ENCODE results near the gene TBC1D28.
"Not testable (repeated sequence)": the region's sequence is repeated elsewhere in the genome, so short reads cannot be mapped to it uniquely, and the experiment has no call there.

The TBC1D28 gene

DNA sequence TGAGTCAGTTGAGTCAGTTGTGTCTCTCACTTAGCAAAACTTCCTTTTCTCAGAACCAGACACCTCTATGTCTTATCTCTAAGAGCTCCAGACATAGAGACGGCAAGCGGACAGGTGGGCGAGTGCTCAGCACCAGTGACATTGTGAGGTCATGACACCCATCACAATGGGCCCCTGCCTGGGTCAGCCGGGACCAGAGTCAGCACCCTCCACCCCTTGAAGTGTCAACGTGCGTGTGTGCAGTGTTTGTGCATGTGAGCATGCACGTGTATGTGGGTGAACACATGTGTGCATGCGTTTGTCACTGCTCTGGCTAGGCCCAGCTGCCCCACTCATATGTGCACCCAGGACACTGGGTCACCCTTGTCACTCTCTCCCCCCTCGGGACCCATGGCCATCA lies at the start of gene TBC1D28:
Gene TBC1D28, minus strand, starts transcription at position 101 of the 400 bp plus-strand sequence. CDS start 3,039 bp downstream, outside the sequence.
- DNase-seq (ENCODE audit: low read depth): not testable (repeated sequence)

GRCh38 chr17:18682668-18683067 lies 38.5 kb upstream of the TBC1D28 start:
- DNase-seq (ENCODE audit: low read depth): not testable (repeated sequence)

DNA sequence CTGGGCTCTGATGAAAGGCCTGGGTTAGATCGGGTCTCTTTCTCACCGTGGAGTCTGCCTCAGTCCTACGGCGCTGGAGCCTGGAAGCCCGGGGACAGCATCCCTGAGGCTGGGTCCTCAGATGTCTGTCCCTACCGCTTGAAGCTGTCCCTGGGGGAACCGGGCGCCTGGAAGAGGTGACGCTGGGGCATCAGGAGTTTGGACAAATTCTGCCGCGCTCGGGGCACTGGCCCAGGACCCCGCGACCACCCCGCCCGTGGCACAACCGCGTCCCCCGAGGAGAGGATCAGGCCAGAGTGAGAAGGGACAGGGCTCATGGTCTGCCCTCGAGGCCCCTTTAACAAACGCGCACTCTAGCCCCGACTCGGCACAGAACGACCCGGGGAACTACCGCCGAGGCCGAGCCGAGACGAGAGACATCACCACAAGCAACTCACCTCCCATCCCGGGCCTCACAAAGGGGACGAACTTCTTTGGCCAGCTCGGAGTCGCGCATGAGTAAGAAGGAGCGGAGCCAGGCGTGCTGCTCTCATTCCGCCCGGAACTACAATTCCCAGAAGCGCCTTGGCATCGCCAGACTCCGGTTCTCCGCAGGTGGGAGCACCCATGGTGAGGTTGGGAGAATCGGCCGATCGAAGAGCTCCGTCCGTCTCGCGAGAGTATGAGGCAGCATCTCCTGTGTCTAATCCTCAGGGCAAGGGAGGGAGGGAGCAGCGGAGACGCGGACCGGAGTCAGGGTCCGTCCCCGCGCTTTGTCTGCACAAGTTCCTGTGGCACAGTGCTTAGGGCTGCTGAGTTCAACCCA lies 37.8 kb upstream of the TBC1D28 start, which contains the start of gene FOXO3B:
Gene FOXO3B, minus strand, starts transcription at position 548 of the 805 bp plus-strand sequence. CDS start 663 bp downstream, outside the sequence.
- DNase-seq (ENCODE audit: low read depth): peak; percentile 55

- not testable (repeated sequence) for DNase-seq (ENCODE audit: low read depth)
Observed at GRCh38 chr17:18677381-18677780, 33.2 kb upstream of the TBC1D28 start.

- not testable (repeated sequence) for DNase-seq (ENCODE audit: low read depth)
Observed at GRCh38 chr17:18676928-18677327, 32.7 kb upstream of the TBC1D28 start.

GRCh38 chr17:18672395-18673227 lies 28.4 kb upstream of the TBC1D28 start:
- not testable (repeated sequence) for DNase-seq (ENCODE audit: low read depth)

DNA sequence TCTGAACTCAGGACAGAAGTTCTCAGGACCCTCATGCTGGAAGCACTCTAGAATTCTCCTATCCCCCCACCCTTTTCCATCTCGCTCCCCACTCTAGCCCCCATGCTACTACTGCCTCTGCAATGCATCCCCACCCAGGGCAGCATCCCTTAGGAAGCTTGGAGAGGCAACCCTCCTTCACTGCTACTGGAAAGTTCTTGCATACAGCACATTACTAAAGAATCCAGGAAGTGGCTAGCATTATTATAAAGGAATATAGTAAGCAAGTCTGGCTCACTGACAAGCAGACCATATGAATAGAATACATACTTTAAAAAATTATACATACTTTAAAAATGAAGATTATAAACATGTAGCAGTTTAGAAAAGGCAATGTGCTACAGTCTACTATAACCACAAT lies 24.4 kb upstream of the TBC1D28 start:
- not testable (repeated sequence) for DNase-seq (ENCODE audit: low read depth)

DNA sequence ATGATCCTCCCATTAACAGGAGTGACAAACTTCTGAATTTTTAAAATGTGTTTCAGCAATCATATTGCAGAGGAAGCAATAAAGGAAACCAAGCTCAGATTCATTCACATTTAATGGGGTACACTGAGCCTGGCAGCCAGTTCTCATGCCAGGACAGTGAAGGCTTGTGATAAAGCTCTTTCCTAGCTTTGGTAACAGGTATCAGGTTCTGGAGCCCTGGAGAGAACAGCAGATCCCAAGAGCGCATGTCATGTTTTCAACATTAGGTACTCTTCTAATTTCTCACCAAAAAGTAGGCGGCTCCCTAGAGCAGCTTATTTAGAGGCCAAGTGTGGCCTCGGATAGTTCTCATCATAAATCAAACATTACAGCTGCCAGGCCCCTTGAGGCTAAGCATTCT lies 23.3 kb upstream of the TBC1D28 start:
- not testable (repeated sequence) for DNase-seq (ENCODE audit: low read depth)

- DNase-seq (ENCODE audit: low read depth): not testable (repeated sequence)
Observed at GRCh38 chr17:18666326-18666725, 22.1 kb upstream of the TBC1D28 start.

DNA sequence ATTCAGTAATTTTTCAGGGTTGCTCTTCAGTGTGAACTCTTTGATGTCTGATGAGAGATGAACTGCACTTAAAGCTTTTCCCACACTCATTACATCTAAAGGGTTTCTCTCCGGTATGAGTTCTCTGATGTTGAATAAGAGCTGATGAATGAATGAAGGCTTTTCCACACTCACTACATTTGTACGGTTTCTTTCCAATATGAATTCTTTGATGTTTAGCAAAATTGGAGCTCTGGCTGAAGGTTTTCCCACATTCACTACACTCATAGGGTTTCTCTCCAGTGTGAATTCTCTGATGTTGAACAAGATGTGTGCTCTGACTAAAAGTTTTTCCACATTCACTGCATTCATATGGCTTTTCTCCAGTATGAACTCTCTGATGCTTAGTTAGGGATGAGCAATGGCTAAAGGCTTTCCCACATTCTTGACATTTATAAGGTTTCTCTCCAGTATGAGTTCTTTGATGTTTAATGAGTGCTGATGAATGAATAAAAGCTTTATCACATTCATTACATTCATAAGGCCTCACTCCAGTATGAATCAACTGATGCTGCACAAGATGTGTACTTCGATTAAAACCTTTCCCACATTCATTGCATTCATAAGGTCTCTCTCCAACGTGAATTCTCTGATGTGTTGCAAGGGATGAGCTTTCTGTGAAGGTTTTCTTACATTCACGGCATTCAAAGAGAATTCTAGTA lies 17.9 kb upstream of the TBC1D28 start:
- DNase-seq (ENCODE audit: low read depth): not testable (repeated sequence)

GRCh38 chr17:18650094-18650493 lies 5.9 kb upstream of the TBC1D28 start:
- DNase-seq (ENCODE audit: low read depth): not testable (repeated sequence)

DNA sequence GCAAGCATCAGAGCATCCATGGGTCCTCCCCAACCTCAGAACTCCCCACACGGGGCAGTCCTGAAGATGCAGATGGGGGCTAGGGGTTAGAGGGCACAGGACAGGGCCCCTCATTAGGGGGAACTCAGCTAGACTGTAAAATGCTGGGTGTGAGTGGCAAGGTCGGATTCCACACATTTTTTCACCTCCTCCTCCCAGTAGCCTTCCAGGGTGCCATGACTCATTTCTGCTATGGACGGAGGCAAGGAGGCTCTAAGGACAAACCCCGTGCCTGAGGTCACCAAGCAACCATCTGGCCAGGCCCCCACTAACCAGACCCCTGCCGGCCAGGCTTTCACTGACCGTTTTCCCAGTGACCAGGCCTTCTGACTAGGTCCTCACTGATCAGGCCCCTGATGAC lies 1.1 kb downstream of the TBC1D28 start:
- not testable (repeated sequence) for DNase-seq (ENCODE audit: low read depth)

- not testable (repeated sequence) for DNase-seq (ENCODE audit: low read depth)
Observed at GRCh38 chr17:18638357-18638756, 5.8 kb downstream of the TBC1D28 start.

GRCh38 chr17:18636237-18636636 lies 8.0 kb downstream of the TBC1D28 start:
- DNase-seq (ENCODE audit: low read depth): not testable (repeated sequence)

GRCh38 chr17:18635773-18636172 lies 8.4 kb downstream of the TBC1D28 start:
- DNase-seq (ENCODE audit: low read depth): not testable (repeated sequence)

DNA sequence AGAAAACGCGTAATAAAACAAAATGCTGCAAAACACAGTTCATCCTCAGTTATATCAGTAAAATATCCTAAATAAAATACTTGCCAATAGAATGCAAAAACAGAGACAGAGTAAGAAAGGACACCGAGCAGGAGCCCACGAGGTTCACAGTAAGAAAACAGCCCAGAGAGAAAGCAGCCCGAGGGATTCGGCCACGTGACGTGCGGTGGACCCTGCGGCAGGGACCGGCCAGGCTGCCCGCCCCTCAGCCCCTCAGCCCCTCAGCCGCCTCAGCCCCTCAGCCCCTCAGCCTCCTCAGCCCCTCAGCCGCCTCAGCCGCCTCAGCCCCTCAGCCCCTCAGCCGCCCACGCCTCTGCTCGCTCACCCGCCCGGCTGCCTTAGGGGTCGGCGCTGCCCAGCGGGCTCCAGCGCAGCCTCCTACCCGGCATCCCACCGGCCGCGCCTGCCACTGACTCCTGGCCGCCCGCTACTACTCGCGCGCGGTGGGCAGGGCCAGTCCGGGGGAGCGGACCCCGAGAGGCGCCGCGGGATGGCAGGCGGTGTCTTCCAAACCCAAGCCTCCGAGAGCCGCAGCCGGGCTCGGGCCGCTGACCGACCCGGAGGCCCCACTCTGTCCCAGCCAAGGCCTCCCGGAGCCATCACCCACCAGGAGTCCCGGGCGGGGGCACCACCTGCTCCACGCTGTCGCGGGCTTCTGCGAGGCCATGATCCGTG lies 9.5 kb downstream of the TBC1D28 start:
- not testable (repeated sequence) for DNase-seq (ENCODE audit: low read depth)

GRCh38 chr17:18626152-18626870 lies 17.9 kb downstream of the TBC1D28 start:
- DNase-seq (ENCODE audit: low read depth): no peak

GRCh38 chr17:18625509-18626104 lies 18.6 kb downstream of the TBC1D28 start:
- DNase-seq (ENCODE audit: low read depth): peak; percentile 54

GRCh38 chr17:18624862-18625501 lies 19.2 kb downstream of the TBC1D28 start:
- not testable (repeated sequence) for DNase-seq (ENCODE audit: low read depth)

DNA sequence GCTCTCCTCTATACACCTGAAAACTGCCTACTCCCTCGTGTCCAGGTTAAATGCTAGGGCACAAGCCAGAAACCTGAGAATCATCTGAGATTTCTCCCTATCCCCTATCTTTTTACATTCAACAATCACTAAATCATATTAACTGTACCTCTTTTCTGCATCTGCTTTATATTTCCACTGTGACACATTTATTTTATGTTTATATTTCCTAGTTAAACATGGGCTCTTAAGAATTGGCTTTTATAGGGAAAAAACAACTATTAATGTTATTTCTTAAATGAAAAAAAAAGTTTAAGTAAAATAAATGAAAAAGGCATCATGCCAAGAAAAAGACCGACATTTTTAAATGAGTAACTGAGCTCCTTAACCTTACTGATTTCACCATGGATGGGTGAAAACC lies 26.6 kb downstream of the TBC1D28 start:
- DNase-seq (ENCODE audit: low read depth): not testable (repeated sequence)
